GM21360 (cell line): ENCODE measurements around the gene KIF16B.
"Not testable (repeated sequence)": the region's sequence is repeated elsewhere in the genome, so short reads cannot be mapped to it uniquely, and the experiment has no call there.

ENCODE experiments used
- ATAC-seq: cut with Tn5 transposase; IDR thresholded peaks from one replicate; pipeline ENCODE4 v1.9.1; 2021; ENCODE audit warnings: mild to moderate bottlenecking, moderate library complexity; ENCODE audit not compliant: unreplicated experiment

Gene KIF16B

DNA sequence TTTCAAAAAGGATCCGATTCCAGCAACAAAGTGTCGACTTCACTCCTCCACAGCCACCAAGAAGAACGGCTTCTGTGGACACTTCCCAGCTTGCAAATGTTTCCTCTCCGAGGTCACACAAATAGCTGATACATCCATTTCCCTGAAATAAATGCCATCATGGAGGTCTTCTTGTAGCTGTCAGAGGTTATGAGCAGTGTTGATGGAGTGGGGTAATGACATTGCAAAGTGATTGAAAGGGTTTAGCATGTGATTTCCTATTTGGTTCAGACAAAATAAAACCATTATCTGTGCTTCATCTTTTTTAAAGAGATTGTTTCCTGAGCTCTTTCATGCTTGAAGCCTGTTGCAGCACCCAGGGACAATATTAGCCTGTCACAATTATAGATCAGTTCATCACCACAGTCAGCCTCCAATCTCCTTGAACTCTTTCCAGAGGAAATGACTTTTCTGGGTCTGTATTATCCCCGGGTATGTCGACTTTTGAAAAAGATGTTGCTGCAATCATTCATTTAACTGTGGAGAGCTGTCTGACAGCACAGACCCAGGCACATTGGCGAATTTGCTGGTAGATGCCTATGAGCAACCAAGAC lies 16.9 kb upstream of the KIF16B start:
- no peak for ATAC-seq

DNA sequence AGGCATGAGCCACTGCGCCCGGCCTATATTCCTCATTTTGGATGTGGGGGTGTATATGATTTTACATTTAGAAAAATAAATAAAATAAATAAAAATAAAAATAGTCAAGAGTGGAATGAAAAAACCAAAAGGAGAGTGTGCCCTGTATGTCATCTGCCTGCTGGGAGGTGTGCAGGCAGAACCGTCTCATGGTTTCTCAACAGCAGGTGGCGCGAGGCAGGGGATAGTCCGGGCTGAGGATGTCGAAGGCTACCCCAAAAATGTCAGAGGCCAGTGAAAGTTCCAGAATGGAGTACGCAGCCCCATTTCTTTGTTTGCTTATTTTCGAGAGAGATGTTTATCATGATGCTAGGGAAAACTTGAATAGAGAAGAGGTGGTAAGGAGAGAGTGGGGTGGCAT lies 16.4 kb upstream of the KIF16B start:
- ATAC-seq: no peak

DNA sequence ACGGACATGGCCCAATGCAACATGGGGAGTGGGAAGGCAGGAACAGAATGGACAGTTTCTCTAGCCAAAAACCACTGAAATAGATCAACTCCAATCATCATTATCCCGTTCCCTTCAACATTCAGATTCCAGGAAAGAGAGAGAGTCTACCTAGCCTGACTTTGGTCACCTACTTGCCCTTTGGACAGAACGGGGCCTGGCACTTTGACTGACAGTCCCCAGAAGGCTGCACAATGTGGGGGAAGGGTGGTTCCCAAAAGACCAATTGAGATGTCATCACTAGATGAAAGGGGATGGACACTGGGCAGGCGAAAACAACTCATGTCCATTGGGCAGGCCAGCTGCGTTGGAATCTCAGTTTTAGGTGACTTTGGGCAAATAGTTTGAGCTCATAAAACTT lies 15.0 kb upstream of the KIF16B start:
- no peak for ATAC-seq

DNA sequence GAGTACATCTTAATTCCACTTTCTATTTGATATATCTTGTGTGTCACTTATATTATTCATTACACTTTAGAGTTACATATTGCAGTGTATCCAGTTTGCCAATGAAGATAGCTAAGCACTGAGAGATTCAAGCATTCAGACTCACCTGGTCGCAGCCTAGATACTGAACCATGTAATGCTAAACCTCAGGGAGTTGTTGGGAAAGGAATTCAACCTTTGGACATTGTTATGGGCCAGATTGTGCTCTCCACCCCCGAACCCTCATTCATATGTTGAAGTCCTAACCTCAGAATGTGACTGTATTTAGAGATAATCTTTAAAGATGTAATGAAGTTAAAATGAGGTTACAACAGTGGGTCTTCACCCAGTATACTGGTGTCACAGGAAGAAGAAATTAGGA lies 13.8 kb upstream of the KIF16B start:
- ATAC-seq: no peak

DNA sequence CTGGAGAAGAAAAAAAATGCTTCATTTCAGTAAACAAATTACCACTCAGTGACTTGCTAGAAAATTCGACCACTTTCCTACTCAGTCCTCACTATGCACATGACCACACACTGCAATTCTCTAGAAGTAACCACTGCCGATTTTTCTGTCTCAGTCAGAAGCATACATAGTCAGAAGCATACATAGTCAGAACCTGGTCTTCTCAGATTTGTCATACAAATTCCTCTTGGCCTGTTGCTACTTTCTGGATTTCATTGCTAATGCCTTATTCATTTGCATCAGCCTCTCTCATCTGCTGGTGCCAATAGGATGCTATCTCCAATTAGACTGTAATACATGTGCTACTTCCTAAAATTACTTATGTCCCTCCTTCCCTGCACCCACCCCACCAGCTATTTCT lies 10.2 kb upstream of the KIF16B start:
- no peak for ATAC-seq

DNA sequence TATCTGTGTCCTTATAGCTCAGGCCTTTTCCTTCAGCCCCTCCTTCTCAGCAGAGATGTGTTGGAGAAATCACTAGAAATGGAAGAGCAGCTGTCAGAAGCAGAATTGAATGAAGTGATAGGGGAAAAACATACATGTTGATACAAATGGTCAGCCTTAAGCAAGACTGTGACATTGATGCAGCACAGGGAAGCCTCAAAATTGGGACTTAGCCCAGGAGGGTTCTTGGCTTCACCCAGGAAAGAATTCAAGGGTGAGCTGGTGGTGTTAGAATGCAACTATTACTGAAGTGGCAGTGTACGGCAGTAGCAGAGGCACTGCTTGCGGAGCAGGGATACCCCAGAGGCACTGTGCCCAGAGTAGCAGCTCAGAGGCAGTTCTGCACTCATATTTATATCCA lies 8.0 kb upstream of the KIF16B start:
- ATAC-seq: no peak

DNA sequence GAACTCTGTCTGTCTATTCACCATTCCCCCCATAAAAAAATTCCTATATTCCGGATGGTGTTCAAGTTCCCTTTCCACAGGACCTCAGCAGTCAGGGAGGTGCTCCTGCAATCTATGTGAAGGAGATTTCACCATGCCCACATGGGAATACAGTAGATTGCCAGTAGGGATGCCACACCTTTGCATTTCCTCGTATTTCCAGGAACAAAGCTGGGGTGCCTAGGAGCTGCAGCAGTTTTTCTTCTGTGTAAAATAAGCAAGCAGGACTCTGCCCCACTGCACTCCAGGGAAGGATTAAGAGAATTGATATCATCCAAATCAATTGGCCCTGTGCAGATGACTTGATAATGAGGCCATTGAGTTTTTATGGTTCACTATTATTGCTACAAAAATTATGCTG lies 7.4 kb upstream of the KIF16B start:
- ATAC-seq: no peak

DNA sequence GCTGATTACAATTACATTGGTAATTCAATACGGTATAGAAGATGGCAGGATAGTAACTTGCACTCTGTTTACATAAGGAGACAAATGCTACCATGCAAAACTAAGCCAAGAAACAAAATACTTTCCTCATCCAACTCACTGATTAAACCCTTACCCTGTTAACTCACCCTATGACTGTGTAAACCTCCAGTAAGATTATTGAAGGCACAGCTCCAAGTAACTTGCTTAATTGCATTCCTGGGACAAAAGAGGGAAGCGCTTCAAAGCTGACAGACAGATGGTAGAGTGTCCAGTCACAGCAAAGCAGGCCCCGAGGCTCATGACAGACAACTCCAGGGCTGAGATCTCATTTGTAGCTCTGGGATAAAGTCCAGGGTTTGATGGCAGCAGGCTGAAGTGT lies 6.9 kb upstream of the KIF16B start:
- ATAC-seq: no peak

DNA sequence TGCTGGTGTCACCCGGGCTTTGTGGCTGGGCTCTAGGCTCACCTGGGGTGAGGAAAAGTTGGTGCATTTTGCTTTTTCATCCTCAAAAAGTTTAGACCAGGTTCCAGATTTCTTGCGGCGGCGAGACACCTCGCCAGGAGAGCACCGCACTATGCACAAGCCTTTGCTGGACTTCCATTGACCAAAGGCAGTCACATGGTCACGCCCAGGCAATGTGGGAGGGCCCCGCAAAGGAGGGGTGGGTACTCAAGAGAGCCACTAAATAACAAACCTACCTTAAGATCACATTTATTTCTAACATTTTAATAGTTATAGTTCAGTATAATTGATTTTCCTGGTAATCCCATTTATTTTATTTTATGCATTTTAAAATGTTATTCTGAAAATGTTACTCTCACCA lies 3.0 kb upstream of the KIF16B start:
- ATAC-seq: no peak

DNA sequence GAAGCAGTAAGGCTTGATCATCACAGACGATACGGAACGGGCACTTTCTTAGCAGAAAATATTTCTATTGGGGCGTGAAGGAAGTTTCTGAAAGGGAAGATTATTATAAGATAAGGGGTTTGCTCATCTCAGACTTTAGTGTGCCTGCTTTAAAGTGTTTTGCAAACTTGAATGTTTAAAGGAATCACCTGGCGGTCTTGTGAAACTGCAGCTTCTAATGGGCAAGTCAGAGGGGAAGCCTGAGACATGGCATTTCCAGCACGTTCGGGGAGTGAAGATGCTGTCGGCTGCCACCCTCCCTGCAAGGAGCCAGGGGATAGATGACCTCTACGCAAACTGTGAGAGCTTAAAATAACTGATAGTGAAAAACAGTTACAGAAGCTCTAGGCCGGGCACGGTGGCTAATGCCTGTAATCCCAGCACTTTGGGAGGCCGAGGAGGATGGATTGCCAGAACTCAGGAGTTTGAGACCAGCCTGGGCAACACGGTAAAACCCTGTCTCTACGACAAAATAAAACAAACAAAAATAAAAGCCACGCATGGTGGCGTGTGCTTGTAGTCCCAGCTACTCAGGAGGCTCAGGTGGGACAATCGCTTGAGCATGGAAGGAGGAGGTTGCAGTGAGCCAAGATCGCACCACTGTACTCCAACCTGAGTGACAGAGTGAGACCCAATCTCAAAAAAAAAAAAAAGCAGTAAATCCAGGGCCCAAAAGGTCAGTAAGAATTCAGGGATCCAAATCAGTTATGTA lies 2.3 kb upstream of the KIF16B start:
- no peak for ATAC-seq

DNA sequence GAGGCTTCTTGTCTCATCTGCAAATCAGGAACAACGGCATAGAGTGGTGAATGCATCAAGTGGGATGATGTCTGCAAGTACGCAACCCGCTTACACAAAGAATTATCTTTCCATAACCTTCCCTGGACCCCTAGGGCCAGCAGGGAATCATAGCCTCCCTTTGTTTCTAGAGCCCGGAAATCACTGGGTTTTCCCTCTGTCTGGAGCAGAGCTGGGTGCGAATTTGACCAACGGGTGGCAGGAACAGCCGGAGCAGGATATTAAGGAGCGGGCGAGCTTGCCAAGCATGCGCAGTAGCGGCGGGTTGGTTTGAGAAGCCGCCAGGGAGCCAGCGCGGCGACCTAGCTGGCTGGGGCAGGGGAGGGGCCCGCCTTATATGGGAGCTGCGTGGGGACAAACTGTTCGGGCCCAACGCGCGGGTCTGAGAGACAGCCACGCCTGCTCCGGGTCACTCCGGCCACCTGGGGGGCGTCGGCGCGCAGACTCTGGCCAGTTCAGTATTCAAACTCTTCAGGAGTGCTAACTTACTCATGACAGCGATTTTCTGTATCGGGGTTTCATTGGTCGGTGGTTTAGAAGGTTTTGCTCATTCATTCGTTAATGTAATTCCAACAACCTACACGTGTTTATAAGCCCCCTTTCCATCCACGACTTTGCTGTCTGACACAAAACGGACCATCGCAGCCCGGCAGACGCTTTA lies 1.6 kb upstream of the KIF16B start:
- peak; percentile 73 for ATAC-seq

DNA sequence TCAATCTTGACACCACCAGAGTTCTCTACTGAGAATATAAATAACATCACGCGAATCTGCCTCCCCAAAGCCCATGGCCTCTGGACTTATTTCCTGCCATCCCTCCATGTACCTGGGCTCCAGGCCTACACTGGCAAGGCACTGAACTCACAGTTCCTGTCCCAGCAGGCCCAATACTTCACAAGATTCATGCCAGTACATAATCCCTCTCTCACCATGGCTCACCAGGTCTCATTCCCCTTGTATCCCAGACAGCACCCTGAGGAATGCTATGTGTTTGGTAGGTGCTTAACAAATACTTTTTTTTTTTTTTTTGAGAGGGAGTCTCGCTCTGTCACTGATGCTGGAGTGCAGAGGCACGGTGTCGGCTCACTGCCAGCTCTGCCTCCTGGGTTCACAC lies 1.9 kb downstream of the KIF16B start:
- no peak for ATAC-seq

DNA sequence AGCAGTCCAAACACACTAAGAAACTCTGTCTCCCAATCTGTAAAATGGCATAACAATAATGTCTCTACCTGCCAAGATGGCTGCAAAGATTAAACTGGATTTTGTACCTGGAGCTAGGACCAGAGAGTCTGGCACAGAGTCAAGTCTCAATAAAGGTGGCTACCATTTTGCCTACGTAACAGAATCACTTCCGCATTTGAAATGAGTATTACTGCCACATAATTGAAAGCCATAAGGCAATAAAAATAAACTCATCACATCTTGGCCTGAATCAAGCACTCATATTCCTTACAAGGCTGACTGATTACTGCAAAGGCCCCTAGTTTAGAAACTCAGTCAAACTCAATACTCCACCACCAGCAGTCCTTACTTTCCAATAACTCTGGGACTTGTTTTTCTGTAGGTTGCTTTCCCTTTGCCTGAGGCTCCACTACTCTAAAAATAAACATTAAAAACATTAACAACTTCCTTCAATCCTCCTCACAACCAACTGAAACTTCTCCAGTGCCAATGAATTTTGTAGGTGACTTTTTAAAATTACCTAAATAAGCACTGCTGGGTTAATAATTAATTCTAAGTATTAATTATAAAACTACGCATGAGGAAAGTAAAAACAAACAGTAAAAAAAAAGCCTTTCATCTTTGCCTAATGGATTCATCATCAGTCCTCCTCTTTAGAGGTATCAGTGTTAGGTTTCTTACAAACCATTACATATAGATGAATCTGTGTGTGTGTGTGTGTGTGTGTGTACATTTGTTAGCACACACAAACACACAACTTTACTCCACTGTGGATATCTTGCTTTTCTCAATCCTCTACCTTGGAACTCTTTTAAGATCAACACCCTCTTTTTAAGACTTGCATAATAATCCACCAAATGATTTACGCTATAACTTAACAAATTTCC lies 3.7 kb downstream of the KIF16B start:
- ATAC-seq: no peak

DNA sequence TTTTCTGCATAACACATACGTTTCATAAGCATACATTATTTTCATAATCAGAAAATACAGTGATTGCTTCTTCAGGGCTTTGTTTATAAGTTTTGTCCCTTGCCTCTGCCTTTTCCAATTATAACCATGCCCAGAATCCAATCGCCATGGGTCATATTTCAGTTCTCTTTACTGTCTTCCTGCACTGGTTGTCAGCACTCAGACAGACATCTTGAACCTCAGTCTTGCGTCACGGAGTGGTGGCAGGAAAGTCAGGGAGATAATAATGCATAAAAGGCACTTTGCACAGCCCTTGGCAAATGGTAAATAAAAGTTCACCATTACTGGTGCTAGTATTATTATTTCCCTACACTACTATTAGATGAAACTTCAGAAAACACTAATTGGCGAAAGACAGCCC lies 7.2 kb downstream of the KIF16B start:
- ATAC-seq: no peak

DNA sequence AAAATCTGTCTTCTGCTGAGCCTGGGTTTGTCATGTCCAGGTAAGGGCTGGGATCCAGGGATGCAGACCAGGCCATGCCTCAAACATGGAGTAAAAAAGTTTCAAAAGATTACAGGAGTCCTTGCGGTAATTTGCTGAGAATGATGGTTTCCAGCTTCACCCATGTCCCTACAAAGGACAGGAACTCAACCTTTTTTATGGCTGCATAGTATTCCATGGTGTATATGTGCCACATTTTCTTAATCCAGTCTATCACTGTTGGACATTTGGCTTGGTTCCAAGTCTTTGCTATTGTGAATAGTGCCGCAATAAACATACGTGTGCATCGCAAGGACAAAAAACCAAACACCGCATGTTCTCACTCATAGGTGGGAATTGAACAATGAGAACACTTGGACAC lies 9.2 kb downstream of the KIF16B start:
- not testable (repeated sequence) for ATAC-seq

DNA sequence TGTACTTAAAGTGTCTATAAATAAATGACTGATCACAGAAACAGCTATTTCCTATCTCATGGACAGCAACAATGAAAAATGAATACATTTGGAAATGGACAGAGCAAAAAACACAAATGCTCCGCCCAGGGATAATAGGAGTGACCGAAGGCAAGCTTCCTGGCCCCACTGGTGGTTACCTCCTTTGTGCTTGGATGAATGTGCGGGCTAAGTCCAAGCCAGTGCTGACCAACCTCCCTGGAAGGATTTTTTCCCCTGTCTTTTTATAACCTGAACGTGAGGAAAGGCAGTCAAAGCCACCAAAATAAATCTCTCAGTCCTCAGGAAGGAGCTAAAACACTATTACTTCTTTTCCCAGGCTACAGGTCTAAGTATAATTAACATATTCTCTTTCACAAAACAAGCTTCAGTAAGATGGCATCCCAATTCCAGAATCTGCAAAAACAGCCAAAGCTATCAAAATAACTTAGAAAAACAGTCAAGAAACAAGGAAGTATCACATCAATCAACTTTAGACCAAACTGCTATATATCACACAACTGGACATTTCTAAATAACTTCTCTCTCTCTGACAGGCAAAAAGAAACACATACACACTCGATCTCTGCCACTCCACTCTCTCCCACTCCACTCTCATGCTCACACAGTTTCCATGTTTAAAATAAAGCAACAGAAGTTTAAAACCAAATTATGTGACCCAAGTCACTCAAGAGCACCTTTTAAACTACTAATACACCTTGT lies 10.0 kb downstream of the KIF16B start:
- no peak for ATAC-seq

DNA sequence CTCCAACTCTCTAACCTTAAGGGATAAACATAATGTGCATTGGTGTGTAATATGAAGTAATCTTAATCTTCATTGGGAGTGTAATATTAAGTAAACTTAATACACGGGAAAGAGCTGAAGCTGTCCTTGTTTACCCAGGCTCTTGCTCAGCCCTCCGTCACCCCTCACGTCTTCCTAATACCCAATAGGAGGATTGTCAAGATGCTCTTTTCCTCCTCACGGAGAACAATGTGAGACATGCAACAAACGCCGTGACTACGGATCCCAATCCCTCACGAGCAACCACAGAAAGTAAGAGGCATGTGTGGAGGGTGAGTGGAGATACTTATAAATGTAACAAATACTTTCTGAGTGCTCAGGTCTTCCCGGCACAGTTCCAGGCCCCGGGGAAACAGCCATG lies 11.0 kb downstream of the KIF16B start:
- ATAC-seq: no peak

DNA sequence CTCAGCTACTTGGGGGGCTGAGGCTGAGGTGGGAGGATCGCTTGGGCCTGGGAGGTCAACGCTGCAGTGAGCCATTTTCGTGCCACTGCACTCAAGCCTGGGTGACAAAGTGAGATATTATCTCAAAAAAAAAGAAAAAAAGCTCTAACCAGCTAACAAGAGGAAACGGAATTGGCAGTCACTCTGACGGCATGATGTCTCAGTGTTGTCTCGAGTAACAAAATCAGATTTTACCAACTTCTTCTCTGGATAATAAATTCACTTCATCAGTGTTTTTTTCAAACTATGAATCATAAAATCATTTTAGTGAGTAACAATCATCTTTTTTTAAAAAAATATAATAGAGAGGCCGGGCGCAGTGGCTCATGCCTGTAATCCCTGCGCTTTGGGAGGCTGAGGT lies 12.6 kb downstream of the KIF16B start:
- ATAC-seq: no peak

DNA sequence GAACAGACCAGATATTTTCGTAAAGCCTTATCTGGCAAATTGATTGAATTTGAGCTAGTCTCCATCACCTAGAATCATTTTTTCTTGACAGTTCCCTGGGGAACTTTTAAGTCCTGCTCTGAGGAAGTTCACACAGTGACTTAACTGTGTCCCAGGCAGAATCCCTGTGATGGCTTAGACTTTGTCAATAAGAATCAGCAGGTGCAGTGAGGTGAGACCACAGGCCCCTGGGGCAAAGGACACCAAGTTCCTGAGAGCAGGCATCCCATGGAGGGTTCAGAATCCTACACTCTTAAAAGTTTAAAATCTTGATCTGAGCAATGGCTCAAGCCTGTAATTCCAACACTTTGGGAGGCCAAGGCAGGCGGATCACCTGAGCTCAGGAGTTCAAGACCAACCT lies 13.0 kb downstream of the KIF16B start:
- ATAC-seq: no peak

DNA sequence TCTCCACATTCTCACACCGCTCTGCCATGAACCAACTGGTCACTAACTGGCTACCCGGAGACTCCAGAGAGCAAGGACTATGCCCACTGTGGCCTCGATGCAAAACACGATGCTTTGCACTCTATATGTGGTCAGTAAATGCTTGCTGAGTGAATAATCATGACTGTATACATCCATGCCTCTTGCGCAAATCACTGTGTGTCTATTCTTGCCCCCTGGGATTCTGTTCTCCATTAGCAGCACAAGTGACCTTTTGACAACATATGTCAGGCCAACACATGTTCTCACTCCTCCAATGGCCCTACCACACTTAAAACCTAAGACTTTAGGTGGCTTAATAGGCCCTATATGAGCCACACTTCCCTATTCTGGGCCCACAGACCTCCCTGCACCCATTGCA lies 16.9 kb downstream of the KIF16B start:
- no peak for ATAC-seq

DNA sequence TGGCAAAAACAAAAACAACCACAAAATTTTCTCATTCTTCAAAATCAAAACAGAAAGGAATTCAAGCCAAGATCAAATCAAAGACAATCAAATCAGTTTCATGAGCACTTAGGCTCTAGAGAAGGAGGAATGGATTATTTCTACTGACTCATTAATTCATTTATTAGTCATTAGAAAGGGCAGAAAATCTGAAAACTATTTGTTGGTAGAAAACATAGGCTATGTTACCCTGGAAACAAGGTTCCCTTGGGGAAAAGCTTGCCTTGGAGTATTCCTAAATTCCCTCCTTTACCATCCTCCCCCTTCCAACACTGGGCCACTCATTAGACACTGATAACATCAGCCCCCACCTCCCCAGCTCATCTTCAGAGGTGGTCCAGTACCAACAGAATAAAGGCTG lies 17.5 kb downstream of the KIF16B start:
- ATAC-seq: no peak
